GM06990 (cell line): Measurements from ENCODE around the gene RBL2.
"Not testable (repeated sequence)": the region's sequence is repeated elsewhere in the genome, so short reads cannot be mapped to it uniquely, and the experiment has no call there.

Experiments used
- DNase-seq: peaks from one replicate; pipeline ENCODE4 v3.0.0-alpha.2; 2011; ENCODE audit not compliant: insufficient read length; ENCODE audit errors: extremely low read depth
- H3K27me3 ChIP-seq: replicated peaks from 2 replicates; pipeline ENCODE4 v1.6.0; 2011; ENCODE audit warnings: low read length; ENCODE audit not compliant: control insufficient read depth, insufficient read depth
- H3K36me3 ChIP-seq: 2 replicates; pipeline ENCODE4 v1.5.1; 2011; ENCODE audit warnings: low read length; ENCODE audit not compliant: control insufficient read depth, insufficient read depth
- H3K4me3 ChIP-seq: replicated peaks from 2 replicates; pipeline ENCODE4 v1.5.1; 2011; ENCODE audit warnings: low read depth, mild to moderate bottlenecking, control low read depth, low read length
- CTCF ChIP-seq: IDR thresholded peaks from 2 replicates; pipeline ENCODE4 v1.5.1; 2011; ENCODE audit warnings: low read length, control low read depth, mild to moderate bottlenecking, inconsistent platforms; ENCODE audit not compliant: insufficient read depth, poor library complexity, severe bottlenecking

RBL2 gene

GRCh38 chr16:53415504-53415903 is 18.8 kb upstream of the RBL2 start:
- H3K27me3 ChIP-seq = no peaks in the 10 kb centered on the region
- no peak for DNase-seq
- H3K36me3 ChIP-seq = no peaks in the 10 kb centered on the region
- no peak overlapping the region for H3K4me3 ChIP-seq
- TF ChIP-seq CTCF = peak; percentile 6

- no peak for TF ChIP-seq CTCF
- no peak for DNase-seq
- no peaks in the 10 kb centered on the region for H3K36me3 ChIP-seq
- no peak overlapping the region for H3K4me3 ChIP-seq
- H3K27me3 ChIP-seq = no peaks in the 10 kb centered on the region
Observed at GRCh38 chr16:53417011-53417410, 17.3 kb upstream of the RBL2 start.

- Histone ChIP-seq H3K27me3 (no peaks in the 10 kb centered on the region), H3K36me3 (no peaks in the 10 kb centered on the region), H3K4me3 (no peak overlapping the region)
- DNase-seq = no peak
- TF ChIP-seq CTCF = no peak
Observed at GRCh38 chr16:53417976-53418375, 16.3 kb upstream of the RBL2 start.

- H3K4me3 ChIP-seq, DNase-seq: not testable (repeated sequence)
Observed at GRCh38 chr16:53419383-53419709, 14.9 kb upstream of the RBL2 start.

GRCh38 chr16:53421248-53421647 is 13.0 kb upstream of the RBL2 start:
- Histone ChIP-seq H3K4me3 (no peak overlapping the region), H3K27me3 (no peaks in the 10 kb centered on the region), H3K36me3 (no peaks in the 10 kb centered on the region)
- no peak for DNase-seq
- TF ChIP-seq CTCF = peak; percentile 18

More at GRCh38 chr16:53419383-53419709, 14.9 kb upstream of the RBL2 start:
- not testable (repeated sequence) for H3K36me3 ChIP-seq, H3K27me3 ChIP-seq

- H3K27me3 ChIP-seq, H3K4me3 ChIP-seq, H3K36me3 ChIP-seq, DNase-seq: not testable (repeated sequence)
Observed at GRCh38 chr16:53423968-53424367, 10.3 kb upstream of the RBL2 start.

- Histone ChIP-seq H3K4me3 (no peak overlapping the region), H3K36me3 (no peaks in the 10 kb centered on the region), H3K27me3 (no peaks in the 10 kb centered on the region)
- no peak for DNase-seq
- no peak for TF ChIP-seq CTCF
Observed at GRCh38 chr16:53428681-53429080, 5.6 kb upstream of the RBL2 start.
